ENCODE measurements around the gene ZCCHC7. TPM values are rescaled to one million over a fixed set of nuclear protein-coding genes. Genes with fewer than 3 reads are reported as not detected.

ZCCHC7 gene
- total and polyA plus RNA-seq, 2 experiments from 2014 or later = 29.8 to 38.8 TPM

DNA sequence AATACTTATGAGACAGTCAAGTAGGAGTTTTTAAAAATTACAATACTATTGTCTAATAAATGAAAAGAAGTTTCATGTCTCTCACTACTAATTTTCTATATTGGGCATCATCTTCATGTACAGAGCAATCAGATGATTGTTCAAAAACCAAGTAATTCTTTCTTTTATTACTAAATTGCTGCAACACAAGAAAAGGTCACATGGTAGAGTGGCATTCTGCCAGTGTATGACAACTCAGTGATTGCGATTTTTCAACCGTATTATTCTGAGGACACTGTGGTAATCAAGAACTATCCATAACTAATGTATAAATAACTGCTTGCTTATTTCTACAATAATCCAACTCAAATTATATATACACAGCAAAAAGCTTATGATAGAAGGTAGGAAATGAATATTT lies 205.4 kb downstream of the ZCCHC7 start:
- Mint-ChIP-seq H3K36me3 (ENCODE audit: low read depth) (no peaks in the 10 kb centered on the region), H3K9me3 (no peaks in the 10 kb centered on the region), H3K27me3 (ENCODE audit: insufficient read depth, low read depth, poor library complexity) (no peaks in the 10 kb centered on the region), H3K27ac (no peak overlapping the region), H3K4me3 (no peak overlapping the region), H3K4me1 (peaks cover 8% of the 10 kb centered on the region)
- Histone ChIP-seq H2AFZ (no peak overlapping the region), H3K36me3 (ENCODE audit: insufficient read depth) (no peaks in the 10 kb centered on the region), H3K4me1 (ENCODE audit: insufficient read depth) (no peaks in the 10 kb centered on the region), H3K27ac (ENCODE audit: low read depth) (no peak overlapping the region), H3K27me3 (ENCODE audit: insufficient read depth) (no peaks in the 10 kb centered on the region), H4K20me1 (replicated peaks; ENCODE audit: insufficient read depth) (no peaks in the 10 kb centered on the region; the same call in none of the 2 replicates), H3K4me3 (no peak overlapping the region), H3F3A (replicated peaks; ENCODE audit: low read depth) (no peaks in the 10 kb centered on the region), H3K79me2 (replicated peaks; ENCODE audit: insufficient read depth) (no peaks in the 10 kb centered on the region), H3K4me2 (no peak overlapping the region), H3K9me2 (ENCODE audit: insufficient read depth) (no peaks in the 10 kb centered on the region)
- TF ChIP-seq, protein P1, sequence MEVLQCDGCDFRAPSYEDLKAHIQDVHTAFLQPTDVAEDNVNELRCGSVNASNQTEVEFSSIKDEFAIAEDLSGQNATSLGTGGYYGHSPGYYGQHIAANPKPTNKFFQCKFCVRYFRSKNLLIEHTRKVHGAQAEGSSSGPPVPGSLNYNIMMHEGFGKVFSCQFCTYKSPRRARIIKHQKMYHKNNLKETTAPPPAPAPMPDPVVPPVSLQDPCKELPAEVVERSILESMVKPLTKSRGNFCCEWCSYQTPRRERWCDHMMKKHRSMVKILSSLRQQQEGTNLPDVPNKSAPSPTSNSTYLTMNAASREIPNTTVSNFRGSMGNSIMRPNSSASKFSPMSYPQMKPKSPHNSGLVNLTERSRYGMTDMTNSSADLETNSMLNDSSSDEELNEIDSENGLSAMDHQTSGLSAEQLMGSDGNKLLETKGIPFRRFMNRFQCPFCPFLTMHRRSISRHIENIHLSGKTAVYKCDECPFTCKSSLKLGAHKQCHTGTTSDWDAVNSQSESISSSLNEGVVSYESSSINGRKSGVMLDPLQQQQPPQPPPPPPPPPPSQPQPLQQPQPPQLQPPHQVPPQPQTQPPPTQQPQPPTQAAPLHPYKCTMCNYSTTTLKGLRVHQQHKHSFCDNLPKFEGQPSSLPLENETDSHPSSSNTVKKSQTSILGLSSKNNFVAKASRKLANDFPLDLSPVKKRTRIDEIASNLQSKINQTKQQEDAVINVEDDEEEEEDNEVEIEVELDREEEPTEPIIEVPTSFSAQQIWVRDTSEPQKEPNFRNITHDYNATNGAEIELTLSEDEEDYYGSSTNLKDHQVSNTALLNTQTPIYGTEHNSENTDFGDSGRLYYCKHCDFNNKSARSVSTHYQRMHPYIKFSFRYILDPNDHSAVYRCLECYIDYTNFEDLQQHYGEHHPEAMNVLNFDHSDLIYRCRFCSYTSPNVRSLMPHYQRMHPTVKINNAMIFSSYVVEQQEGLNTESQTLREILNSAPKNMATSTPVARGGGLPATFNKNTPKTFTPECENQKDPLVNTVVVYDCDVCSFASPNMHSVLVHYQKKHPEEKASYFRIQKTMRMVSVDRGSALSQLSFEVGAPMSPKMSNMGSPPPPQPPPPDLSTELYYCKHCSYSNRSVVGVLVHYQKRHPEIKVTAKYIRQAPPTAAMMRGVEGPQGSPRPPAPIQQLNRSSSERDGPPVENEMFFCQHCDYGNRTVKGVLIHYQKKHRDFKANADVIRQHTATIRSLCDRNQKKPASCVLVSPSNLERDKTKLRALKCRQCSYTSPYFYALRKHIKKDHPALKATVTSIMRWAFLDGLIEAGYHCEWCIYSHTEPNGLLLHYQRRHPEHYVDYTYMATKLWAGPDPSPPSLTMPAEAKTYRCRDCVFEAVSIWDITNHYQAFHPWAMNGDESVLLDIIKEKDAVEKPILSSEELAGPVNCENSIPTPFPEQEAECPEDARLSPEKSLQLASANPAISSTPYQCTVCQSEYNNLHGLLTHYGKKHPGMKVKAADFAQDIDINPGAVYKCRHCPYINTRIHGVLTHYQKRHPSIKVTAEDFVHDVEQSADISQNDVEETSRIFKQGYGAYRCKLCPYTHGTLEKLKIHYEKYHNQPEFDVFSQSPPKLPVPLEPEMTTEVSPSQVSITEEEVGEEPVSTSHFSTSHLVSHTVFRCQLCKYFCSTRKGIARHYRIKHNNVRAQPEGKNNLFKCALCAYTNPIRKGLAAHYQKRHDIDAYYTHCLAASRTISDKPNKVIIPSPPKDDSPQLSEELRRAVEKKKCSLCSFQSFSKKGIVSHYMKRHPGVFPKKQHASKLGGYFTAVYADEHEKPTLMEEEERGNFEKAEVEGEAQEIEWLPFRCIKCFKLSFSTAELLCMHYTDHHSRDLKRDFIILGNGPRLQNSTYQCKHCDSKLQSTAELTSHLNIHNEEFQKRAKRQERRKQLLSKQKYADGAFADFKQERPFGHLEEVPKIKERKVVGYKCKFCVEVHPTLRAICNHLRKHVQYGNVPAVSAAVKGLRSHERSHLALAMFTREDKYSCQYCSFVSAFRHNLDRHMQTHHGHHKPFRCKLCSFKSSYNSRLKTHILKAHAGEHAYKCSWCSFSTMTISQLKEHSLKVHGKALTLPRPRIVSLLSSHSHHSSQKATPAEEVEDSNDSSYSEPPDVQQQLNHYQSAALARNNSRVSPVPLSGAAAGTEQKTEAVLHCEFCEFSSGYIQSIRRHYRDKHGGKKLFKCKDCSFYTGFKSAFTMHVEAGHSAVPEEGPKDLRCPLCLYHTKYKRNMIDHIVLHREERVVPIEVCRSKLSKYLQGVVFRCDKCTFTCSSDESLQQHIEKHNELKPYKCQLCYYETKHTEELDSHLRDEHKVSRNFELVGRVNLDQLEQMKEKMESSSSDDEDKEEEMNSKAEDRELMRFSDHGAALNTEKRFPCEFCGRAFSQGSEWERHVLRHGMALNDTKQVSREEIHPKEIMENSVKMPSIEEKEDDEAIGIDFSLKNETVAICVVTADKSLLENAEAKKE (CRISPR knock-in tag; IDR thresholded peaks at IDR 0.05) = no peak
- TF ChIP-seq EZH2phosphoT487 (IDR thresholded peaks at IDR 0.05; ENCODE audit: unreplicated experiment) = no peak
- TF ChIP-seq STAT1 (IDR thresholded peaks at IDR 0.05; ENCODE audit: unreplicated experiment) = no peak
- ATAC-seq = no peak
- no peak for DNase-seq (ENCODE audit: low spot score)

DNA sequence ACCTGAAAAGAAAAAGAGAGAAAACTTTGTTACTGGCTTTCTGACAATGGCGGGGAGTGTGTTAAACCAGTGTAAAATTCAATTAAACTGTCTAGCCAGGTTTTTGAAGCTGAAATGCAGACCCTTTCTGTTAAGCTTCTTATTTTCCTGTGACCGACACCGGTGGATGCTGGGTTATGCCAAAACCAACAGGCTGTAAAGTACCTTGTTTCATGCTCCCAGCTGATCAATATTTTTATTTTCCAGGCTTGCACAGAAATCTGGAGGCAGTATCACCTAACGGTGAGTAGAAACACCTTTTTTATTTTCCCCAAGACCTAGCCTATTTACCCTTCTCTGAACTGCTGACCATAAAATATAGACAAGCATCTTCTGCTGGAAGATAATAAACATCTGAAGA lies 207.2 kb downstream of the ZCCHC7 start:
- Mint-ChIP-seq H3K4me1 (peaks cover 8% of the 10 kb centered on the region), H3K27me3 (ENCODE audit: insufficient read depth, low read depth, poor library complexity) (no peaks in the 10 kb centered on the region), H3K27ac (no peak overlapping the region; the same call in 1 of the 2 replicates), H3K4me3 (no peak overlapping the region), H3K9me3 (no peaks in the 10 kb centered on the region), H3K36me3 (ENCODE audit: low read depth) (no peaks in the 10 kb centered on the region)
- no peaks in the 10 kb centered on the region for H3K36me3 ChIP-seq (ENCODE audit: insufficient read depth)
- H3K4me2 ChIP-seq = no peak overlapping the region
- no peak overlapping the region for H3K4me3 ChIP-seq
- no peaks in the 10 kb centered on the region for H3K4me1 ChIP-seq (ENCODE audit: insufficient read depth)
- no peaks in the 10 kb centered on the region; the same call in none of the 2 replicates for H4K20me1 ChIP-seq (replicated peaks; ENCODE audit: insufficient read depth)
- no peak overlapping the region for H2AFZ ChIP-seq
- no peak overlapping the region; the same call in 1 of the 2 replicates for H3K27ac ChIP-seq (ENCODE audit: low read depth)
- ATAC-seq (no peak), DNase-seq (ENCODE audit: low spot score) (no peak)
- H3K9me2 ChIP-seq (ENCODE audit: insufficient read depth) = no peaks in the 10 kb centered on the region
- H3K79me2 ChIP-seq (replicated peaks; ENCODE audit: insufficient read depth) = no peaks in the 10 kb centered on the region
- H3F3A ChIP-seq (replicated peaks; ENCODE audit: low read depth) = no peaks in the 10 kb centered on the region
- no peaks in the 10 kb centered on the region for H3K27me3 ChIP-seq (ENCODE audit: insufficient read depth)
- TF ChIP-seq ZNF331 (CRISPR knock-in tag; IDR thresholded peaks at IDR 0.05; ENCODE audit: low read depth) = no peak
- TF ChIP-seq, protein P1 (CRISPR knock-in tag; IDR thresholded peaks at IDR 0.05) = no peak
- TF ChIP-seq, protein P2, sequence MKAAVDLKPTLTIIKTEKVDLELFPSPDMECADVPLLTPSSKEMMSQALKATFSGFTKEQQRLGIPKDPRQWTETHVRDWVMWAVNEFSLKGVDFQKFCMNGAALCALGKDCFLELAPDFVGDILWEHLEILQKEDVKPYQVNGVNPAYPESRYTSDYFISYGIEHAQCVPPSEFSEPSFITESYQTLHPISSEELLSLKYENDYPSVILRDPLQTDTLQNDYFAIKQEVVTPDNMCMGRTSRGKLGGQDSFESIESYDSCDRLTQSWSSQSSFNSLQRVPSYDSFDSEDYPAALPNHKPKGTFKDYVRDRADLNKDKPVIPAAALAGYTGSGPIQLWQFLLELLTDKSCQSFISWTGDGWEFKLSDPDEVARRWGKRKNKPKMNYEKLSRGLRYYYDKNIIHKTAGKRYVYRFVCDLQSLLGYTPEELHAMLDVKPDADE (IDR thresholded peaks at IDR 0.05) = no peak
